K562 (cell line): Measurements from ENCODE around the gene MUCL3. TPM values are rescaled to one million over a fixed set of nuclear protein-coding genes. Genes with fewer than 3 reads are reported as not detected.
A peak's percentile ranks its signal among the peaks of the same experiment; 100 is the strongest.

ENCODE experiments used
- DIDO1 ChIP-seq: fragments of 450-650 bp; IDR thresholded peaks from 2 replicates; pipeline ENCODE4 v1.6.1; 2016; ENCODE audit warnings: low read depth, missing biosample characterization, missing genetic modification characterization
- MTA1 ChIP-seq: fragments of 450-650 bp; IDR thresholded peaks from 2 replicates; pipeline ENCODE4 v1.6.1; 2017; ENCODE audit warnings: borderline replicate concordance
- NFYB ChIP-seq: IDR thresholded peaks from 2 replicates; pipeline ENCODE4 v1.6.1; 2011; ENCODE audit warnings: mild to moderate bottlenecking, moderate library complexity; ENCODE audit not compliant: insufficient read length; ENCODE audit errors: extremely low read depth
- NONO ChIP-seq, 2 experiments: fragments of 200-400 bp in 1 of 2; fragments of 450-650 bp in 1 of 2; formaldehyde crosslinking in 1 of 2; IDR thresholded peaks; 2 replicates each; pipeline ENCODE4 v1.6.1; 2017; ENCODE audit warnings: low read depth in 2 of 2, mild to moderate bottlenecking in 2 of 2, moderate library complexity in 2 of 2, low read length in 1 of 2
- NR2F6 ChIP-seq: fragments of 450-650 bp; formaldehyde crosslinking; IDR thresholded peaks from 2 replicates; pipeline ENCODE4 v1.4.0; 2020; ENCODE audit warnings: mild to moderate bottlenecking
- RBFOX2 ChIP-seq: fragments of 200-400 bp; formaldehyde crosslinking; IDR thresholded peaks from 2 replicates; pipeline ENCODE4 v1.6.1; 2017; ENCODE audit warnings: low read depth, mild to moderate bottlenecking, low read length, moderate library complexity
- RFX1 ChIP-seq: fragments of 450-650 bp; IDR thresholded peaks from 2 replicates; pipeline ENCODE4 v1.6.1; 2016; ENCODE audit warnings: mild to moderate bottlenecking, moderate library complexity
- ZNF121 ChIP-seq: sonication (generic); formaldehyde crosslinking; conservative IDR thresholded peaks from 2 replicates; pipeline ENCODE4 v1.8.0; 2022; ENCODE audit warnings: missing genetic modification reagents
- ZNF184 ChIP-seq: sonication (generic); formaldehyde crosslinking; IDR thresholded peaks from 2 replicates; pipeline ENCODE4 v1.5.0; 2020; ENCODE audit warnings: missing genetic modification reagents
- polyA plus RNA-seq, 8 experiments: library from polyadenylated mRNA; depleted of rRNA in 4 of 8; stranded (reverse) in 5 of 8; unstranded in 3 of 8; fragments of >200 nt; fragmentation: Nextera tagmentation in 2 of 8; fragmentation: Illumina TruSeq in 1 of 8; extraction: Ambion mirVana in 2 of 8; extraction: Trizol in 1 of 8; gene quantifications; 2 replicates each; pipeline versions ENCODE4 v1.2.1 to v1.2.3, GENCODE V29; 2011 to 2014; ENCODE audit warnings: inconsistent platforms in 1 of 8, missing spikeins in 1 of 8
- total RNA-seq, 7 experiments: library from RNA; depleted of rRNA in 6 of 7; stranded (reverse); fragments of >200 nt in 6 of 7; fragmentation: Illumina TruSeq in 2 of 7; extraction: Trizol in 2 of 7; gene quantifications; 2 replicates each; pipeline versions ENCODE4 v1.2.1 to v1.2.3, GENCODE V29; 2011 to 2021; ENCODE audit warnings: low replicate concordance in 1 of 7
- TF ChIP-seq, protein P1 (sequence below): fragments of 450-650 bp; IDR thresholded peaks from 2 replicates; pipeline ENCODE4 v1.6.1; 2016; ENCODE audit warnings: antibody characterized with exemption
- TF ChIP-seq, protein P2 (sequence below): fragments of 450-650 bp; IDR thresholded peaks from 2 replicates; pipeline ENCODE4 v1.6.1; 2016; ENCODE audit warnings: missing biosample characterization, missing genetic modification characterization
- TF ChIP-seq, protein P3 (sequence below): fragments of 200-400 bp; formaldehyde crosslinking; IDR thresholded peaks from 2 replicates; pipeline ENCODE4 v1.6.1; 2017; ENCODE audit warnings: mild to moderate bottlenecking, low read depth, low read length, moderate library complexity
- TF ChIP-seq, protein P4 (sequence below): fragments of 150-350 bp; IDR thresholded peaks from 2 replicates; pipeline ENCODE4 v1.6.1; 2014; ENCODE audit warnings: low read depth, mild to moderate bottlenecking, low read length, borderline replicate concordance
- TF ChIP-seq, protein P5 (sequence below): fragments of 450-650 bp; IDR thresholded peaks from 2 replicates; pipeline ENCODE4 v1.6.1; 2016; ENCODE audit warnings: borderline replicate concordance
- TF ChIP-seq, protein P6 (sequence below): sonication (generic); formaldehyde crosslinking; IDR thresholded peaks from 2 replicates; pipeline ENCODE4 v1.8.0; 2022; ENCODE audit warnings: missing genetic modification reagents, mild to moderate bottlenecking, moderate library complexity, borderline replicate concordance

The MUCL3 gene
- total and polyA plus RNA-seq, 9 of the 15 experiments (the other 6 are each of a cell fraction or from before 2014, with no cell fraction given), result 0.07 TPM; not detected in 8

DNA sequence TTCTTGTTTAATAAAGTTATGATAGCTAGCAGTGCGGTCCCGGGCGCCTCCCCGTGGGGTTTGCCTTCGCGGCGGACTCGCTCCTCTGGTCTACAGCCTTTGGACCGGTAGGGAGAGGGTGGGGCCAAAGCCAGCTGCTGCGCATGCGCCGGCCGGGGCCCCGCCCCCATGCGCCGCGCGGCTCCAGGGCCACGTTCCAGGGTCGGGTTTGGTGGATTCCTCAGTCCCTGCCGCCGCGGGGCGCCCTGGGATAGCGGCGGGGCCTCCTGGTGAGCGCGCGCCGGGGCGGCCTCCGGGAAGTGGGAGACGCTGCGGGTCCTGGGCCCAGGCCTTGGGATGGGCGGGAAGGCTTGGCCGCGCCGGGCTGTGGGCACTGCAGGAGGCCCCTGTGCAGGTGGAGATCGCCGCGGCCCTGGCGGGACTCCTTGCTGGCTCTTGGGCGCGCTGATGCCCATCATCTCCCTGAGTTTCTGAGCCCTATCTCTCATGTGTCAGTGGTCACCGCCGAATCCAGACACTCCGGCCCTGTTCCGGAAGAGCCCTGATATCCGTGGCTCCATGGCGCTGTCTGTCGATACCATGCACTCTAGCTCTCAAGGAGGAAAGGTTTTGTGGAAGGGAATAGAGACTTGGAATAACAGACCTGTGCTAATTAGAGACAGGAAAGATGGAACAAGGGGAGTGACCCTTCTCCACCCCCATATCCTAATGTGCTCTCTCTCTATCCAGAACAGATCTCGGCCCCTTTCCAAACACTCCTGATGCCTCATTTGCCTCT, 26.5 kb upstream of the MUCL3 start, which contains the start of gene VARS2 (continued):
- TF ChIP-seq NONO (IDR thresholded peaks at IDR 0.05; ENCODE audit: low read depth in 2 of 2, low read length in 1 of 2) (peak in 1 of 2 experiments; percentile 59; a peak in 2 of 4 replicates), RFX1 (no peak), DIDO1 (tag) (no peak), ZNF184 (no peak), NFYB (no peak), RBFOX2 (peak; percentile 96), ZNF121 (CRISPR knock-in tag) (no peak), NR2F6 (CRISPR knock-in tag) (no peak), MTA1 (no peak)
- TF ChIP-seq, protein P1, sequence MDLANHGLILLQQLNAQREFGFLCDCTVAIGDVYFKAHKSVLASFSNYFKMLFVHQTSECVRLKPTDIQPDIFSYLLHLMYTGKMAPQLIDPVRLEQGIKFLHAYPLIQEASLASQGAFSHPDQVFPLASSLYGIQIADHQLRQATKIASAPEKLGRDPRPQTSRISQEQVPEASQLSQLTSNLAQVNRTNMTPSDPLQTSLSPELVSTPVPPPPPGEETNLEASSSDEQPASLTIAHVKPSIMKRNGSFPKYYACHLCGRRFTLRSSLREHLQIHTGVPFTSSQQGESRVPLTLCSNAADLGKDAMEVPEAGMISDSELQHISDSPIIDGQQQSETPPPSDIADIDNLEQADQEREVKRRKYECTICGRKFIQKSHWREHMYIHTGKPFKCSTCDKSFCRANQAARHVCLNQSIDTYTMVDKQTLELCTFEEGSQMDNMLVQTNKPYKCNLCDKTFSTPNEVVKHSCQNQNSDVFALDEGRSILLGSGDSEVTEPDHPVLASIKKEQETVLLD, result peak; percentile 95
- TF ChIP-seq, protein P2, sequence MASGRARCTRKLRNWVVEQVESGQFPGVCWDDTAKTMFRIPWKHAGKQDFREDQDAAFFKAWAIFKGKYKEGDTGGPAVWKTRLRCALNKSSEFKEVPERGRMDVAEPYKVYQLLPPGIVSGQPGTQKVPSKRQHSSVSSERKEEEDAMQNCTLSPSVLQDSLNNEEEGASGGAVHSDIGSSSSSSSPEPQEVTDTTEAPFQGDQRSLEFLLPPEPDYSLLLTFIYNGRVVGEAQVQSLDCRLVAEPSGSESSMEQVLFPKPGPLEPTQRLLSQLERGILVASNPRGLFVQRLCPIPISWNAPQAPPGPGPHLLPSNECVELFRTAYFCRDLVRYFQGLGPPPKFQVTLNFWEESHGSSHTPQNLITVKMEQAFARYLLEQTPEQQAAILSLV (tag), result no peak
- TF ChIP-seq, protein P3, sequence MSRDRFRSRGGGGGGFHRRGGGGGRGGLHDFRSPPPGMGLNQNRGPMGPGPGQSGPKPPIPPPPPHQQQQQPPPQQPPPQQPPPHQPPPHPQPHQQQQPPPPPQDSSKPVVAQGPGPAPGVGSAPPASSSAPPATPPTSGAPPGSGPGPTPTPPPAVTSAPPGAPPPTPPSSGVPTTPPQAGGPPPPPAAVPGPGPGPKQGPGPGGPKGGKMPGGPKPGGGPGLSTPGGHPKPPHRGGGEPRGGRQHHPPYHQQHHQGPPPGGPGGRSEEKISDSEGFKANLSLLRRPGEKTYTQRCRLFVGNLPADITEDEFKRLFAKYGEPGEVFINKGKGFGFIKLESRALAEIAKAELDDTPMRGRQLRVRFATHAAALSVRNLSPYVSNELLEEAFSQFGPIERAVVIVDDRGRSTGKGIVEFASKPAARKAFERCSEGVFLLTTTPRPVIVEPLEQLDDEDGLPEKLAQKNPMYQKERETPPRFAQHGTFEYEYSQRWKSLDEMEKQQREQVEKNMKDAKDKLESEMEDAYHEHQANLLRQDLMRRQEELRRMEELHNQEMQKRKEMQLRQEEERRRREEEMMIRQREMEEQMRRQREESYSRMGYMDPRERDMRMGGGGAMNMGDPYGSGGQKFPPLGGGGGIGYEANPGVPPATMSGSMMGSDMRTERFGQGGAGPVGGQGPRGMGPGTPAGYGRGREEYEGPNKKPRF, result no peak
- TF ChIP-seq, protein P4, sequence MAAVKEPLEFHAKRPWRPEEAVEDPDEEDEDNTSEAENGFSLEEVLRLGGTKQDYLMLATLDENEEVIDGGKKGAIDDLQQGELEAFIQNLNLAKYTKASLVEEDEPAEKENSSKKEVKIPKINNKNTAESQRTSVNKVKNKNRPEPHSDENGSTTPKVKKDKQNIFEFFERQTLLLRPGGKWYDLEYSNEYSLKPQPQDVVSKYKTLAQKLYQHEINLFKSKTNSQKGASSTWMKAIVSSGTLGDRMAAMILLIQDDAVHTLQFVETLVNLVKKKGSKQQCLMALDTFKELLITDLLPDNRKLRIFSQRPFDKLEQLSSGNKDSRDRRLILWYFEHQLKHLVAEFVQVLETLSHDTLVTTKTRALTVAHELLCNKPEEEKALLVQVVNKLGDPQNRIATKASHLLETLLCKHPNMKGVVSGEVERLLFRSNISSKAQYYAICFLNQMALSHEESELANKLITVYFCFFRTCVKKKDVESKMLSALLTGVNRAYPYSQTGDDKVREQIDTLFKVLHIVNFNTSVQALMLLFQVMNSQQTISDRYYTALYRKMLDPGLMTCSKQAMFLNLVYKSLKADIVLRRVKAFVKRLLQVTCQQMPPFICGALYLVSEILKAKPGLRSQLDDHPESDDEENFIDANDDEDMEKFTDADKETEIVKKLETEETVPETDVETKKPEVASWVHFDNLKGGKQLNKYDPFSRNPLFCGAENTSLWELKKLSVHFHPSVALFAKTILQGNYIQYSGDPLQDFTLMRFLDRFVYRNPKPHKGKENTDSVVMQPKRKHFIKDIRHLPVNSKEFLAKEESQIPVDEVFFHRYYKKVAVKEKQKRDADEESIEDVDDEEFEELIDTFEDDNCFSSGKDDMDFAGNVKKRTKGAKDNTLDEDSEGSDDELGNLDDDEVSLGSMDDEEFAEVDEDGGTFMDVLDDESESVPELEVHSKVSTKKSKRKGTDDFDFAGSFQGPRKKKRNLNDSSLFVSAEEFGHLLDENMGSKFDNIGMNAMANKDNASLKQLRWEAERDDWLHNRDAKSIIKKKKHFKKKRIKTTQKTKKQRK, result no peak
- TF ChIP-seq, protein P5, sequence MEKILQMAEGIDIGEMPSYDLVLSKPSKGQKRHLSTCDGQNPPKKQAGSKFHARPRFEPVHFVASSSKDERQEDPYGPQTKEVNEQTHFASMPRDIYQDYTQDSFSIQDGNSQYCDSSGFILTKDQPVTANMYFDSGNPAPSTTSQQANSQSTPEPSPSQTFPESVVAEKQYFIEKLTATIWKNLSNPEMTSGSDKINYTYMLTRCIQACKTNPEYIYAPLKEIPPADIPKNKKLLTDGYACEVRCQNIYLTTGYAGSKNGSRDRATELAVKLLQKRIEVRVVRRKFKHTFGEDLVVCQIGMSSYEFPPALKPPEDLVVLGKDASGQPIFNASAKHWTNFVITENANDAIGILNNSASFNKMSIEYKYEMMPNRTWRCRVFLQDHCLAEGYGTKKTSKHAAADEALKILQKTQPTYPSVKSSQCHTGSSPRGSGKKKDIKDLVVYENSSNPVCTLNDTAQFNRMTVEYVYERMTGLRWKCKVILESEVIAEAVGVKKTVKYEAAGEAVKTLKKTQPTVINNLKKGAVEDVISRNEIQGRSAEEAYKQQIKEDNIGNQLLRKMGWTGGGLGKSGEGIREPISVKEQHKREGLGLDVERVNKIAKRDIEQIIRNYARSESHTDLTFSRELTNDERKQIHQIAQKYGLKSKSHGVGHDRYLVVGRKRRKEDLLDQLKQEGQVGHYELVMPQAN, result no peak
- TF ChIP-seq, protein P6, sequence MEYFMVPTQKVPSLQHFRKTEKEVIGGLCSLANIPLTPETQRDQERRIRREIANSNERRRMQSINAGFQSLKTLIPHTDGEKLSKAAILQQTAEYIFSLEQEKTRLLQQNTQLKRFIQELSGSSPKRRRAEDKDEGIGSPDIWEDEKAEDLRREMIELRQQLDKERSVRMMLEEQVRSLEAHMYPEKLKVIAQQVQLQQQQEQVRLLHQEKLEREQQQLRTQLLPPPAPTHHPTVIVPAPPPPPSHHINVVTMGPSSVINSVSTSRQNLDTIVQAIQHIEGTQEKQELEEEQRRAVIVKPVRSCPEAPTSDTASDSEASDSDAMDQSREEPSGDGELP (CRISPR knock-in tag), result peak; percentile 44
